HG03175 (cell line): ENCODE measurements around the gene SLC41A2.
"Not testable (repeated sequence)": the region's sequence is repeated elsewhere in the genome, so short reads cannot be mapped to it uniquely, and the experiment has no call there.

Experiments
- ATAC-seq: cut with Tn5 transposase; IDR thresholded peaks from one replicate; pipeline ENCODE4 v1.9.1; 2021; ENCODE audit warnings: mild to moderate bottlenecking, moderate library complexity; ENCODE audit not compliant: unreplicated experiment

The SLC41A2 gene

GRCh38 chr12:104964167-104964855 lies 6.2 kb upstream of the SLC41A2 start:
- ATAC-seq = no peak

GRCh38 chr12:104963757-104964156 lies 5.7 kb upstream of the SLC41A2 start:
- ATAC-seq = no peak

- no peak for ATAC-seq
Observed at GRCh38 chr12:104960464-104960863, 2.4 kb upstream of the SLC41A2 start.

GRCh38 chr12:104959335-104959841 lies 1.3 kb upstream of the SLC41A2 start:
- ATAC-seq = no peak

GRCh38 chr12:104958805-104959334 lies 780 bp upstream of the SLC41A2 start:
- ATAC-seq = no peak

GRCh38 chr12:104957719-104958000 lies 430 bp downstream of the SLC41A2 start:
- ATAC-seq = no peak

- no peak for ATAC-seq
Observed at GRCh38 chr12:104956870-104957718, 996 bp downstream of the SLC41A2 start.

GRCh38 chr12:104955703-104956102 lies 2.4 kb downstream of the SLC41A2 start:
- ATAC-seq = no peak

- no peak for ATAC-seq
Observed at GRCh38 chr12:104953323-104953722, 4.8 kb downstream of the SLC41A2 start.

- ATAC-seq = no peak
Observed at GRCh38 chr12:104952816-104953215, 5.3 kb downstream of the SLC41A2 start.

GRCh38 chr12:104951759-104952509 lies 6.2 kb downstream of the SLC41A2 start:
- ATAC-seq = no peak

GRCh38 chr12:104948716-104949115 lies 9.4 kb downstream of the SLC41A2 start:
- ATAC-seq = not testable (repeated sequence)

- no peak for ATAC-seq
Observed at GRCh38 chr12:104944252-104944651, 13.8 kb downstream of the SLC41A2 start.

GRCh38 chr12:104943401-104943800 lies 14.7 kb downstream of the SLC41A2 start:
- ATAC-seq = not testable (repeated sequence)

- ATAC-seq = no peak
Observed at GRCh38 chr12:104942075-104942474, 16.0 kb downstream of the SLC41A2 start.

- no peak for ATAC-seq
Observed at GRCh38 chr12:104941454-104941853, 16.6 kb downstream of the SLC41A2 start.

- ATAC-seq = no peak
Observed at GRCh38 chr12:104939089-104939488, 19.0 kb downstream of the SLC41A2 start.

GRCh38 chr12:104938371-104938770 lies 19.7 kb downstream of the SLC41A2 start:
- ATAC-seq = no peak

GRCh38 chr12:104935886-104936285 lies 22.2 kb downstream of the SLC41A2 start:
- ATAC-seq = no peak

GRCh38 chr12:104933778-104934177 lies 24.3 kb downstream of the SLC41A2 start:
- no peak for ATAC-seq

- no peak for ATAC-seq
Observed at GRCh38 chr12:104933128-104933527, 25.0 kb downstream of the SLC41A2 start.
